MCF 10A (cell line): ENCODE results near the gene CST9. TPM values are rescaled to one million over a fixed set of nuclear protein-coding genes. Genes with fewer than 3 reads are reported as not detected.

ENCODE experiments used
- BruUV-seq: library from RNA; stranded (reverse); fragments of 400-500 nt; replicated peaks from 2 replicates; lab custom pipeline; 2021; lab: Mats Ljungman, UMichigan
- CTCF ChIA-PET: fragments of 300-600 bp; sonication (Branson Sonifier 250); formaldehyde crosslinking; extraction: SDS; loops from one replicate; lab custom pipeline; 2021; ENCODE audit warnings: antibody characterized with exemption, inconsistent platforms; lab: Yijun Ruan, JAX
- POLR2A ChIA-PET: fragments of 300-600, 350-650 bp; sonication (Branson Sonifier 250); formaldehyde crosslinking; extraction: SDS; loops from one replicate; lab custom pipeline; 2020; ENCODE audit warnings: antibody characterized with exemption, inconsistent platforms; lab: Yijun Ruan, JAX
- DNase-seq: peaks from one replicate; pipeline ENCODE4 v3.0.0-alpha.2; 2018; ENCODE audit not compliant: unreplicated experiment
- H3K27ac Mint-ChIP-seq: one replicate; pipeline ENCODE4 v1.8.0; 2022; ENCODE audit warnings: mild to moderate bottlenecking, low read depth, mixed read lengths; ENCODE audit not compliant: unreplicated experiment
- H3K27me3 Mint-ChIP-seq: one replicate; pipeline ENCODE4 v1.8.0; 2022; ENCODE audit warnings: mixed read lengths; ENCODE audit not compliant: insufficient read depth, unreplicated experiment
- H3K36me3 Mint-ChIP-seq: one replicate; pipeline ENCODE4 v1.8.0; 2022; ENCODE audit warnings: mild to moderate bottlenecking, moderate library complexity, mixed read lengths; ENCODE audit not compliant: insufficient read depth, unreplicated experiment
- H3K4me1 Mint-ChIP-seq: one replicate; pipeline ENCODE4 v1.8.0; 2022; ENCODE audit warnings: mixed read lengths; ENCODE audit not compliant: insufficient read depth, unreplicated experiment
- H3K4me3 Mint-ChIP-seq: one replicate; pipeline ENCODE4 v1.8.0; 2022; ENCODE audit warnings: mild to moderate bottlenecking, moderate library complexity, mixed read lengths; ENCODE audit not compliant: unreplicated experiment
- H3K9me3 Mint-ChIP-seq: one replicate; pipeline ENCODE4 v1.8.0; 2022; ENCODE audit warnings: mixed read lengths; ENCODE audit not compliant: unreplicated experiment
- intact Hi-C: fragments of 100-400 bp; cut with micrococcal nuclease; formaldehyde crosslinking; loops from 2 replicates; pipeline ENCODE4 v1.14.1; 2022
- total RNA-seq: library from RNA; stranded (reverse); gene quantifications from 2 replicates; pipeline ENCODE4 v1.2.3, GENCODE V29; 2022
- TF ChIP-seq, protein P1 (sequence below): fragments of 200-600 bp; IDR thresholded peaks from one replicate; pipeline ENCODE4 v1.8.0; 2022; ENCODE audit warnings: antibody characterized with exemption, mild to moderate bottlenecking; ENCODE audit not compliant: unreplicated experiment

Gene CST9
- total RNA-seq, 1 experiment from 2014 or later = not detected

- H3K4me1 Mint-ChIP-seq = peaks cover 17% of the 10 kb centered on the region
These were observed 39.9 kb upstream of the CST9 start for GRCh38 chr20:23645575-23645974.

DNA sequence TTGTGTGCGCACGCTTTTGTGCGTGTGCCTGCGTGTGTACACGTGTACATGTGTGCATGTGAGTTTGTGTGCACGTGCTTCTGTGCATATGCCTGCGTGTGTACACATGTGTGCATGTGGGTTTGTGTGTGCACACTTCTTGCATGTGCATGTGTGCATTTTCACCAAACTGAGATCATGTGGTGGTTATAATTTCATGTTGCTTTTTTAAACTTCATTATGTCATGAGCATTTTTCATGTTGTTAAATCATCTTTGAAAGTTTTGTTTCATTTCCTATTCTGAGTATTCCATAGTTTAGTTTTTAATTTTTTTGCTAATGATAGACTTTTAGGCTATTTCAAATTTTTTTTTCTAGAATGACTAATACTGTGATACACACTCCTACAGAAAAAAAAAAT, 38.4 kb upstream of the CST9 start:
- no TSS peak for BruUV-seq
- ChIA-PET CTCF (interaction anchor here (0.6 kb wide), 1 partner anchor 70 kb away, joined by 3 read pairs; no protein-coding TSS in a partner anchor), POLR2A (no interaction called here)
- no peaks in the 10 kb centered on the region for H3K27me3 Mint-ChIP-seq
- TF ChIP-seq, protein P1, sequence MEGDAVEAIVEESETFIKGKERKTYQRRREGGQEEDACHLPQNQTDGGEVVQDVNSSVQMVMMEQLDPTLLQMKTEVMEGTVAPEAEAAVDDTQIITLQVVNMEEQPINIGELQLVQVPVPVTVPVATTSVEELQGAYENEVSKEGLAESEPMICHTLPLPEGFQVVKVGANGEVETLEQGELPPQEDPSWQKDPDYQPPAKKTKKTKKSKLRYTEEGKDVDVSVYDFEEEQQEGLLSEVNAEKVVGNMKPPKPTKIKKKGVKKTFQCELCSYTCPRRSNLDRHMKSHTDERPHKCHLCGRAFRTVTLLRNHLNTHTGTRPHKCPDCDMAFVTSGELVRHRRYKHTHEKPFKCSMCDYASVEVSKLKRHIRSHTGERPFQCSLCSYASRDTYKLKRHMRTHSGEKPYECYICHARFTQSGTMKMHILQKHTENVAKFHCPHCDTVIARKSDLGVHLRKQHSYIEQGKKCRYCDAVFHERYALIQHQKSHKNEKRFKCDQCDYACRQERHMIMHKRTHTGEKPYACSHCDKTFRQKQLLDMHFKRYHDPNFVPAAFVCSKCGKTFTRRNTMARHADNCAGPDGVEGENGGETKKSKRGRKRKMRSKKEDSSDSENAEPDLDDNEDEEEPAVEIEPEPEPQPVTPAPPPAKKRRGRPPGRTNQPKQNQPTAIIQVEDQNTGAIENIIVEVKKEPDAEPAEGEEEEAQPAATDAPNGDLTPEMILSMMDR = no peak
- no peaks in the 10 kb centered on the region for H3K9me3 Mint-ChIP-seq
- H3K36me3 Mint-ChIP-seq = no peaks in the 10 kb centered on the region
- intact Hi-C loops = no loop called here
- no peak for DNase-seq
- H3K27ac Mint-ChIP-seq = no peak overlapping the region
- peaks cover 24% of the 10 kb centered on the region for H3K4me1 Mint-ChIP-seq
- H3K4me3 Mint-ChIP-seq = no peak overlapping the region

More at GRCh38 chr20:23645575-23645974, 39.9 kb upstream of the CST9 start:
- no peak for DNase-seq
- POLR2A ChIA-PET = interaction anchor here (0.7 to 2.1 kb wide), 4 partner anchors 23 to 890 kb away, joined by 3 to 5 read pairs (median 4); partner anchors contain the start of gene NAPB
- Mint-ChIP-seq H3K27ac (no peak overlapping the region), H3K27me3 (no peaks in the 10 kb centered on the region), H3K4me3 (no peak overlapping the region), H3K36me3 (no peaks in the 10 kb centered on the region), H3K9me3 (no peaks in the 10 kb centered on the region)
- intact Hi-C loops = no loop called here
- BruUV-seq = no TSS peak
- TF ChIP-seq, protein P1 = no peak
- CTCF ChIA-PET = interaction anchor here (0.6 to 2.0 kb wide), 4 partner anchors 16 to 178 kb away, joined by 4 to 10 read pairs (median 4); no protein-coding TSS in a partner anchor

DNA sequence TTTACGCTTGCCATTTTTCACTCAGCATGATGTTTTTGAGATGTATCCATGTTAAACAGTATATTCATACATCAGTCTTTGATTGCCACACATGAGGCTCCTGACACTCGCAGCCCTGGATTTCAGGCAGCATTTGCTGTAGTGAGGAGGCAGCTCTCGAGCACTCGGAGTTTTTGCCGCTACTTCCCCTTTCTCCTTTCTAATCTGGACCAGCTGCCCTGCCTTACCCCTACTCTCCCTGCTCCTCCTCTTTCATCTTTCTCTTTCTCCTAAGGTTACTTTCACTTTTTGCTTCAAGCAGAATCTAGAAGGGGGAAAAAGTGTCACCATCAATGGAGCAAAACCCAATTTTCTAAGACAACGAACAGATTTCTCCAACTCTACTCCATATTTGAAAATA, 37.9 kb upstream of the CST9 start:
- CTCF ChIA-PET = no interaction called here

More for the DNA sequence above, 37.9 kb upstream of the CST9 start:
- BruUV-seq = no TSS peak
- H3K36me3 Mint-ChIP-seq = no peaks in the 10 kb centered on the region
- TF ChIP-seq, protein P1 = no peak
- H3K9me3 Mint-ChIP-seq = no peaks in the 10 kb centered on the region
- intact Hi-C loops = no loop called here
- H3K27me3 Mint-ChIP-seq = no peaks in the 10 kb centered on the region
- peaks cover 26% of the 10 kb centered on the region for H3K4me1 Mint-ChIP-seq
- H3K27ac Mint-ChIP-seq = no peak overlapping the region
- no peak overlapping the region for H3K4me3 Mint-ChIP-seq
- no peak for DNase-seq
- POLR2A ChIA-PET = interaction anchor here (0.6 kb wide), 1 partner anchor 1764 kb away, joined by 3 read pairs; no protein-coding TSS in a partner anchor
